NCI-H446 treated with DMSO at 0.1 percent for 48 hours (cell line): ENCODE data around the gene MAPKAPK2.
A peak's percentile ranks its signal among the peaks of the same experiment; 100 is the strongest.

ENCODE experiments used
- DNase-seq: peaks from one replicate; lab custom pipeline; 2025; lab: John Stamatoyannopoulos, UW

The MAPKAPK2 gene

GRCh38 chr1:206704226-206704625 lies 19.5 kb downstream of the MAPKAPK2 start:
- no peak for DNase-seq

GRCh38 chr1:206705191-206705590 lies 20.5 kb downstream of the MAPKAPK2 start:
- peak; percentile 91 for DNase-seq

- peak; percentile 51 for DNase-seq
Observed at GRCh38 chr1:206705726-206706297, 21.1 kb downstream of the MAPKAPK2 start.

- peak; percentile 81 for DNase-seq
Observed at GRCh38 chr1:206706298-206706791, 21.6 kb downstream of the MAPKAPK2 start.

GRCh38 chr1:206706806-206707366 lies 22.2 kb downstream of the MAPKAPK2 start:
- DNase-seq, result no peak

GRCh38 chr1:206708058-206708457 lies 23.4 kb downstream of the MAPKAPK2 start:
- DNase-seq, result no peak

GRCh38 chr1:206708882-206709281 lies 24.2 kb downstream of the MAPKAPK2 start:
- no peak for DNase-seq

GRCh38 chr1:206709322-206709721 lies 24.6 kb downstream of the MAPKAPK2 start:
- DNase-seq, result no peak

- DNase-seq, result peak; percentile 28
Observed at GRCh38 chr1:206709772-206710459, 25.2 kb downstream of the MAPKAPK2 start.

- no peak for DNase-seq
Observed at GRCh38 chr1:206710460-206710823, 25.7 kb downstream of the MAPKAPK2 start.

GRCh38 chr1:206713070-206713469 lies 28.4 kb downstream of the MAPKAPK2 start:
- no peak for DNase-seq

- no peak for DNase-seq
Observed at GRCh38 chr1:206713910-206714312, 29.2 kb downstream of the MAPKAPK2 start.

- DNase-seq, result peak; percentile 47
Observed at GRCh38 chr1:206714331-206715058, 29.8 kb downstream of the MAPKAPK2 start.

GRCh38 chr1:206715120-206715519 lies 30.4 kb downstream of the MAPKAPK2 start:
- DNase-seq, result no peak

- DNase-seq, result no peak
Observed at GRCh38 chr1:206715552-206716158, 30.9 kb downstream of the MAPKAPK2 start.

- DNase-seq, result no peak
Observed at GRCh38 chr1:206716159-206716869, 31.6 kb downstream of the MAPKAPK2 start.

- DNase-seq, result no peak
Observed at GRCh38 chr1:206716870-206717673, 32.4 kb downstream of the MAPKAPK2 start.

- no peak for DNase-seq
Observed at GRCh38 chr1:206717674-206717989, 32.9 kb downstream of the MAPKAPK2 start.

- no peak for DNase-seq
Observed at GRCh38 chr1:206719169-206719839, 34.6 kb downstream of the MAPKAPK2 start.

GRCh38 chr1:206721454-206721853 lies 36.7 kb downstream of the MAPKAPK2 start:
- DNase-seq, result no peak
